GM19467 (cell line): Measurements from ENCODE around the gene ZNF467.

ENCODE experiments used
- ATAC-seq: cut with Tn5 transposase; IDR thresholded peaks from one replicate; pipeline ENCODE4 v1.9.1; 2021; ENCODE audit warnings: mild to moderate bottlenecking, moderate library complexity; ENCODE audit not compliant: unreplicated experiment

Gene ZNF467

DNA sequence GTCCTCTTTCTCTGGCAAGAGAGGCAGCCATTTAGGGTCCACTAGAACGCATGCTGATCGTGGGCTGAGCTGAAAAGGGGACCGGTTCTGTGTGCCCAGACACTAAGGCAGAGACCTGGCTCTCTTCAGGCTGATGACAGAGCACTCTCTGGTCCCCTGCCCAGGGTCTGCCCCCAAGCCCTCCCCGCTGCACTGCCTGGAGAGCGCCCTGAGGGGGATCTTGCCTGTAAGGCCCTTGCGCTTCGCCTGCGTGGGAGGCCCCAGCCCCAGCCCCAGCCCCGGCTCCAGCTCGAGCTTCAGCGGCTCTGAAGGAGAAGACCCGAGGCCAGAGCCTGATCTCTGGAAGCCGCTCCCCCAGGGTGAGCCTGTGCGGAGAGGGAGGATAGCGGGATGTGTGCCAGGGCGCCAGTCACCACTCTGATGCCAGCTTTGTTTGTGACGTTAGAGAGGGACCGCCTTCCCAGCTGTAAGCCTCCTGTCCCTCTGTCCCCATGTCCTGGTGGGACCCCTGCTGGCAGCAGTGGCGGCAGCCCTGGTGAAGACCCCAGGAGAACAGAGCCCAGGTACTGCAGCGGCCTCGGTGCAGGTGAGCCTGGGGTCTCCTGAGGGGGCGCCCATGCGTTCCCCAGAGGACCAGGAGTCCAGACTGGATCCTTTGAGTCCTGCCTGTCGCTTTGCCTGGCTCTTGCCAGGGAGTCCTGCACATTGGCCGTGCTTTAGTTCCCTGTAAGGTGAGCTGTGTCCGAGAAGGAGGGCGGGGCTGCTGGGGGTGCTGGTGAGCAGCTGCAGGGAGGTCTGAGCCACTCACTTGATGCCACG is 43.2 kb downstream of the ZNF467 start:
- no peak for ATAC-seq

DNA sequence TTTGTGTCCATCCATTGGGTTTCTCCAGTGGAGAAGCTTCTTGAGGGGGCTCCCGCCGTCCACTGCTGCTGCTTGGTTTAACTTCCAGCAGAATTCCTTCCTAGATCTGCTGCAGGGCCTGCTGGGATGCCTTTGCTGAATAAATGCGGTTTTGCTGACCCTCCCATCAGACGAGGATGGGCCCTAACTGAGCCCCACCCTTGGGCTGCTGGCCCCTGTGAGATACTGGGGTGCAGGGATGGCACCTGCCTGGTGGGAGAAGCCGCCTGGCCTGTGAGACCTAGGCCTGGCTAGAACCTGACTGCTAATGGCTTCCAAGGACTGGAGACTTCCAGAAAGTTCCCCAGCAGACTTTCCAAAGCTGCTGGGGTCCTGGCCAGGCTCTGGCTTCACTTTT is 43.8 kb downstream of the ZNF467 start:
- no peak for ATAC-seq

DNA sequence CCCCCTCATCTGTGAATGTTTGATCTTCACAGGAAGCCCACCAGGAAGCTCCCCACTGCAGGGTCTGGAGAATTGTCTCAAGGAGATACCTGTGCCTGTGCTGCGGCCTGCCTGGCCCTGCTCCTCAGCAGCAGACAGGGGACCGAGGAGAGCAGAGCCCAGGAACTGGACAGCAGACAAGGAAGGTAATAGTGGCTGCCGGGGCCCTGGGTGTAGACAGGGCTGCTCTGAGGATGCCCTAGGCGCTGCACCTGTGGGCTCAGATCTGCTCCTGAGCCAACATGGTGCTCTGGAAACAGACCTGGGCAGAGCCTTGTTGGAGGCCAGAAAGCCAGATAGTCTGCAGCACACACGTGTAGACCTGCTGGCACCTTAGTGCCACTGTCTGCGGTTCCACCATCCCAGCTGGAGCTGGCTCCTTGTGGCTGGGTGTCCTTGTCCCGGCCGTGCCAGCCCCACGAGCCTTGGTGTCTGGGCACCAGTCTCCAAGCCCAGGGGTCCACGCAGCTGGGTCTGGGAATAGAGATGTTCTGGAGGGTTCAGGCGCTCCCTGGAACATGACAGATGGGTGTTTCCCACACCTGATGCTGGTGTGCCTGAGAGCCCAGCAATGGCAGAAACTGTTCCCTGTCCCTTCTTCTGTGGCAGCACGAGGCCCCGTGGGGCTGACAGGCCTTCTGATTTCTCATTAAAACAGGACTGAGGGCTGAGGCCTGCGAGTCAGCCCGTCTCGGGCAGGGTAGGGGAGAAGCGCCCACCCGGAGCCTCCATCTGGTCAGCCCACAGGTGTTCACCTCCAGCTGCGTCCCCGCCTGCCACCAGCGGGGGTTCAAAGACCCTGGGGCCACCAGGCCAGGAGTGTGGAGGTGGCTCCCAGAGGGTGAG is 44.7 kb downstream of the ZNF467 start:
- no peak for ATAC-seq

DNA sequence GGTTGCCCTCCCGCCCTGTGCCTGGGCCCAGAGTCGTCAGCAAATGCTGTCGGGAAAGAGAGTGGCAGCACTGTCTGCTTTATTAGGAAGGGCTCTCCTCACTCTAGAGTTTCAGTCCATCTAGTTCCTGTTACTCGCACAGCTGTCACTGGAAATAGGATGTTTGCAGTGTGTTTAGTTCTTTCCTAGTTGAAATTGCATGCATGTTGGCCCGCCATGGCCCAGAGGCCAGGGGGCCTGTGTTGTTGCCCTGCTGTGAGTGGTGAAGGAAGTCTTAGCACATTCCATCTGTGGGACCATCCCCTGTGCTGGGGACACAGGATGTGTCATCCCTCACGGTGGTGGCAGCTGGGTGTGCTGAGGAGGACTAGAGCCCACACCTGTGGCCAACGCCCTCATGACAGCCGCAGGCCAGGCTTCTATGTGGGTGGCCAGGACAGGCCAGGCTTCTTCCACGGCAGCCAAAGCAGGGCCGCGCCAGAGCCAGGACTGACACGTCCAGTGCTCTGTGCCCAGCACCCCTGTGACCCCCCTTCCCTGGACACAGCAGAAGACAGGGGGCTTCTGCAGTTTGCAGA is 45.4 kb downstream of the ZNF467 start:
- ATAC-seq: no peak

DNA sequence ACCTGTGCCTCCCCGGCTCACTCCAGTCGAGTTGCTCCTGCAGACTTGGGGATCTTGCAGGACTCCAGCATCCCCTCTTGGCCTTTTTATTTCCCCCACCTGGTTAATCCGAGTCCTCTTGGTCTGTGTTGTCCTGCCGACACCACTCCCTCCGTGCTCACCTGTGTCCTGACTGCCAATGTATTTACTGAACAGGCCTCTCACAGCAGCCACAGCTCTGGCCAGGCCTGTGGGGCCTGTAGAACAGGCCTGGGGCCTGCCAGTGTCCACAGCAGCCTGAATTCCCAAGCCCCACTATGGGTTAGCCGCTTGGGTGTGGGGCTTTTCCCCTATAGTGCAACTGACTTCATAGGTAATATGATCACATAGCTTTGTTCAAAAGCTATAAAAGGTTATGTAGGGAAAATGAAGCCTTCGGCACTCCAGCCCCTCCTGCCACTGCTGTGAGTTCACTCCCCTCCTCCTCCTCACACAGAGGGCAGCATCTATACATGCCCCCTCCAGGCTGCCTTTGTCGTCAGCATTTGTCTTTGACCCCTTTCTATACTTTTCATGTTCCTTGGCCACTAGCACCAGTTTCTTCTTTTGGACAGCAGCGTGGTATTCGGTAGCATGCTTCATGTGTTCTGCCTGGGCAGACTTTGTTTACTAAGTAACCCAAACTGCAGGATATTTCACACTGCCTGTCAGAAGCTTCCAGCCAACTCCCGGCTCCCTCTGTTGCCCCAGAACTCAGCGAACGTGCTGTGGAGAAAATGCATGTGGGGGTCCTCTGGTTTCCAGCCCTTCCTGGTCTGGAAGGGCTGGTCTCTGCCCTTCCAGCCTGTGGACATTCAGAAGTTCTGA is 46.1 kb downstream of the ZNF467 start:
- no peak for ATAC-seq

DNA sequence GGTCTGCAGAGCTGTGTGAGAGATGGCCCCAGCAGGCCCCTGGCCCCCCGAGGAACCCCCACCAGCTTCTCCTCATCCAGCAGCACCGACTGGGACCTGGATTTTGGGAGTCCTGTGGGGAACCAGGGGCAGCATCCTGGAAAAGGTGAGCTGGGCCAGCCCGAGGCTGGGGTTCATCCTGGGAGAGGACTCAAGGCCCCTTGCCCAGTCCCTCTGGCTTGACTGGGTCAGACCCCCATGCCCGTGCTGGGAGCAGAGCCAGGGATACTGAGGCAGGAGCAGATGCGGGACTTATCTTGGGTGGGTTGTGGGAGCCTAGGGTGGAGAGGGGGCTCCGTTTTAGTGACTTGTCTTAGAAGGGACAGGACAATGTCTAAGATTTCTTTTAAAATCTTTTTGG is 47.5 kb downstream of the ZNF467 start:
- no peak for ATAC-seq

DNA sequence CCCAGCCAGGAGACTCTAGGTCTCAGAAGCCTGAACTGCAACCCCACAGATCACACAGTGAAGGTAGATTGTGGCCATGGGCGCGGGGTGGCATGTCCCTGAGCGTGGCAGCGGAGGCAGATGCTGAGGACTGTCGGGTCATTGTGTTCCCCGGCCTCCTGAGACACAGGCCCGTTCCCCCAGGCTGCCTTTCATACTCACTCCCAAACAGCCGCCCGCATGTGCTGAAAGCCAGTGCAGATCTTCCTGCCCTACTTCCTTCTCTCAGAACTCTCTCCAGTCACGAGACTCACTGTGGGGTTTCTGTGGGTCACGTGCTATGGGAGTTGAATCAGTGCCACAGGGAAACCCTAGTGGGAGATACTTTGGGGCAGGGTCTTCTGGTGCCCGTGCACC is 48.0 kb downstream of the ZNF467 start:
- no peak for ATAC-seq

DNA sequence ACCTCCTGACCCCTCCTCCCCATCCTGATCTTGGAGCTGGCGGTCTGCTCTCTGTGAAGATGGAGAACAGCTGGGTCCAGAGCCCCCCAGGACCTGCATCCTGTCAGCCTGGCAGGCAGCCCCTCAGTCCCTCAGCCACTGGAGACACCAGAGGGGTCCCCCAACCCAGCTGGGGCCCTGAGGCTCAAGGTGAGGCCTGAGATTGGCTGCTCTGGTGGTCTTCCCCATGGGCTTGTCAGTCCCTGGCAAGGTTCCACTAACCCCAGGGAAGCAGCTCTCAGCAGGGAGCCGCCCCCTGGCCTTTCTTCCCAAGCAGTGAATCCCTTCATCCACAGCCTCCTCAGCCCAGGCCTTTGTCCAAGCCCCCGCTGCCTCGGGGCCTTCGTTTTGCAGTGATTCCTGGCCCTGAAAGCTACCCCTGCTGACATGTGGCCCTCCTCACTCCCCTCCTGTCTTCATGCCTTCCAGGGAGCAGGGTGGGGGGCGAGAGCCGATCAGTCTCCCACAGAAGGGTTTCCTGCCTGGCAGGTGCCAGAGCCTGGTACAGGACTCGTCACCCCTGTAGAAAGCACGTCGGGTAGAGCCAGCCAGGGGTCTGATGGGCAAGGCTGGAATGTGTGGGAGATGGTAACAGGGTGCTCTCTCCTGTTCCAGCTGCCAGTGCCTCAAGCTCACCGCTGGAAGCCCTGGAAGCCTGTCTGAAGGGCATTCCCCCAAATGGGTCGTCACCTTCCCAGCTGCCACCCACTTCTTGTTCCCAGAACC is 48.5 kb downstream of the ZNF467 start:
- no peak for ATAC-seq

DNA sequence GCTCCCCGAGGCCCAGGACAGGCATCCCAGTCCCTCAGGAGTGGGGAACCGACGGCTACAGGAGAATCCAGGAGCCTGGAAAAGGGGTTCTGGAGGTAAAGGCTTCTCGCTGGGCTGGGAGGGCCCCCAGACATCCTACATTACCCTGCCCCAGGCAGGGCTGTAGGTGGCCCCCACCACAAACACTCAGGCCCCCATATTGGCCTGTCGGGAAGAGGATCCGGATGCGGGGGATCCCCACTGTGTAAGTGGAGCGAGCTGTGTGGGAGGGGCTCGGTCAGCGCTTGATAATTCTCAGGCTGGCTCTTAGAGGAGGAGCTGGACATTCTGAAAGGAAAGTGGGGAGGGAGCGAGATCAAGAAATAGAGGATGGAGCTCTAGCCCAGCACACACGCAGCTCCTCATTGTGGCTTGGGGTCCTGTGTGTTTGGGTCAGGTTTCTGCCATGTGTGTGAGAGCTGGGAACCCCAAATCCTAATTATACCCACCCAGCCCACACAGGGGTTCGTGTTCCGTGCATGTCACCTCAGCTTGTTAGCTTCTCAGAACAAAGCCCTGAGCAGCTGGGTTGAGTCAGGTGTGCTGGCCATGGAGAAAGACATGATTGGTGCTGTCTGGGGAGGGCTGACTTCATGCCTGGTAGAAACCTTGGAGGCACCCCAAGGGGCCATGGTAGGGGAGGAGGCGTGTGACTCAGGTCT is 49.4 kb downstream of the ZNF467 start:
- ATAC-seq: no peak

DNA sequence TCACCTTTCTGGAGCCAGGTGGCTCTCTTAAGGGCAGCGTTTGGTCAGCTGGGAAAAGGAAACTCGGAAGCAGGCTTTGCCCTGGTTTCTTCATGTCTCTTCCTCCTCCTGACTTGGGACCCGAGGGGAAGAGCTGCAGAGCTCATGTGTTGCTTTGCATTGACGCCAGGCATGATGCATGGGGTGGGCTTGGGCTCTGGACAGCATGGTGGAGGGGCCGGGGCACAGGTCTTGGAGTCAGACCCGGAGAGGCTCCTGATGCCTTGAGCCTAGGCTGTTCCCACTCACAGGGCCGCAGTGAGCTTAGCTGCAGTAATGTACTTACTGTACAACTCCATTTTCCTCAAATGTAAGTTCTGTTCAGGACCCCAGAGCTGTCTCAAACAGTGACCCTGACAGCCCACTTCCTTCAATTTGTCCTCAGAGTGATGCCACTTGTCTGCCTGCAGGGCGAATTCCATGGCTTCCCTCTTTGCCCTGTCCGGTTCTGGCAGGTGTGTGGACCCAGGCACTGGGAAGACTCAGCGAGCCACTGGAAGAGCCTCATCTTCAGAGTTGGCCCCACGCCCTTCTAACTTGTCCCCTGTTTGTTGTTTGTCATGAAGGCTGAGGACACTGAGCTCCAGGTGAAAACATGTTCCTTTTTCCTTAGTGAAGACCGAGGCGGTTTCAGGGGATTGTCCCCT is 50.2 kb downstream of the ZNF467 start:
- ATAC-seq: no peak

DNA sequence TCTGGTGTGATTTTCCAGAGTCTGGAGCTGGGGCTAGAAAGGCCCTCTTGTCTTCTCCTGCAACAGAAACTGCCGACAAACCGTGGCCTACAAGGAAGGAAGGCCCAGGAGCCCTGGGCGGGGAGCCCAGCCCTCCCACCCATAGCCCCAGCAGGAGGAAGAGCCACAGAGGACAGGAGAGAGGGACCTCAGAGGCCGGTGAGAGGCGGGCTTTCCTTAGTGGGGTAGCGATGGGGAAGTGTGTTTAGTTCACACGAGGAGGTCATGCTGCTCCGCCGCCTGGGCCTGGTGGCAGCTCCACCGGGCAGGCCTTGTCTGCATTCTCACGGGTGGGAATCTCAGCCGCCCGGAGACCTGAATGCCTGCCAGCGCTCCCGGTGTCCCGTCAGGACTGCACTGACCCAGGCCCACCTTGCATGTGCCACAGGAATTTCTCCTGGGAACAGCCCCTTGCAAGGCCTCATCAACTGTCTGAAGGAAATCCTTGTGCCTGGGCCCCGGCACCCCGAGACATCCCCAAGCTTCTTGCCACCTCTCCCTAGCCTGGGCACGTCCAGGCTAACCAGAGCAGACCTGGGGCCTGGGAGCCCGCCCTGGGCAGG is 50.9 kb downstream of the ZNF467 start:
- ATAC-seq: no peak

DNA sequence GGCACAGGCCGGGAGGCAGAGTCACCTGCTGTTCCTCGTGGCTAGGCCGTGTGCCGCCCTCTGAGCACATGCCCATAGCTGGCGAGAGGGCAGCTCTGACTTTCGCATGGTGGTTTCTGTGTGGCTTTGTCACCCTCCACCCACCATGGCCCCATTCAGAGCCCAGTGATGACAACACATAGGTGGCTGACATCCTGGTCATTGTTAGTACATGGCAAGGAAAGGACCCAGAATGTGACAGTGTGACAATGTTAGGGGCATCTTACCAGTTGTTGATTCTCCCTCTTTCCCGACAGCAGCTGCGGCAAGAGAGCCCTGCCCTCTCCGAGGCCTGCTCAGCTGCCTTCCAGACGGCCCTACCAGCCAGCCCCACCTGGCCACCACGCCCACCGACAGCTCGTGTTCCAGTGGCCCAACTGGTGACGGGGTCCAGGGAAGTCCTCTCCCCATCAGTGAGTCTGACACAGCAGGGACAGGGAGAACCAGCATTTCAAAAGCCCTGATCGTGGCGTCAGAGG is 52.2 kb downstream of the ZNF467 start:
- no peak for ATAC-seq

DNA sequence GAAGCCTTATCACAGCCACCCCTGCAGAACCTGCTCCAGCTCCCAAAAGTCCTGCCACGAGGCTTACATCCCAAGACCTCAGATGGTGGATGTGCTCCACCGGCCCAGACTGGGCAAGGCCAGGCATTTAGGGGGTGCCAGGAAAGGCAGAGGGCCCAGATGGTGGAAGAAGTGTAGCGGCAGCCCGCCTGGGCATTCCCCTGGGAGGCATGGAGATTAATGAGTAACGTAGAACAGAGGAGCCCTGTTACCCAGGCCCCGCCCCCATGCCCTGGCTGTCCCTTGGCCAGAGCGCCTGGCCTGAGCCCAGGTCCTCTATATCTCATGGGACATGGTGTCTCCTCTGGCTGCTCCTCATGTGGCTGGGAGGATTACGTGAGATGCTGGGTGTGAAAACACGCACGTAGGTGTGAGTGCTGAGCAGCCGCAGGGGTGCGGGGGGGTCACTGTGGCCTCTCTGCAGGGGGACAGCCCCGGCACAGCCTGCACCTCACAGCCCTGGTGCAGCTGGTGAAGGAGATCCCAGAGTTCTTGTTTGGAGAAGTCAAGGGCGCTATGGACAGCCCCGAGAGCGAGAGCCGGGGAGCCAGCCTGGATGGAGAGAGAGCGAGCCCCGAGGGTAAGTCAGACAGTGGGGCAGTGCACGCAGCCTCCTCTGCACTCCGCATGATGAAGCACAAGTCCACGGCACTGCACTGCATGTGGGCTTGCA is 52.9 kb downstream of the ZNF467 start:
- ATAC-seq: no peak

DNA sequence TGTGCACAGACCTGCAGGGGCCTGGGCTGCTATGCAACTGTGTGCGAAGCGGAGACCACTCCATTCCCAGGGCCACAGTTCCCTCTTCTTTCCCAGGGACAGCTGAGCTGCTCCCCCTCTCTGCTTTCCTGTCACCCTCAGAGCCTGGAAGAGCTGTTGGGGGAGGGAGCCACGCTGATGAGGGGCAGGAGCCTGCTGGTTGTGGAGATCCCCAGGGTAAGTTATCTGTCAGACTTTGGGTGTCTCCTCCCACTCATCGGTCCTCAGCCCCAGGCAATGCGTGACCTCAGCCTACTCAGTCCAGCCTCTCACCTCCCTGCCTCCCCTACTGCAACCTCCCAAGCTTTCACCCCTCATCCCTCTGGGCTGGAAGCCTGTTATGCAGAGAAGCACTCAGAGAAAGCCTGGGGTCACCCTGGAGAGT is 53.5 kb downstream of the ZNF467 start:
- no peak for ATAC-seq

DNA sequence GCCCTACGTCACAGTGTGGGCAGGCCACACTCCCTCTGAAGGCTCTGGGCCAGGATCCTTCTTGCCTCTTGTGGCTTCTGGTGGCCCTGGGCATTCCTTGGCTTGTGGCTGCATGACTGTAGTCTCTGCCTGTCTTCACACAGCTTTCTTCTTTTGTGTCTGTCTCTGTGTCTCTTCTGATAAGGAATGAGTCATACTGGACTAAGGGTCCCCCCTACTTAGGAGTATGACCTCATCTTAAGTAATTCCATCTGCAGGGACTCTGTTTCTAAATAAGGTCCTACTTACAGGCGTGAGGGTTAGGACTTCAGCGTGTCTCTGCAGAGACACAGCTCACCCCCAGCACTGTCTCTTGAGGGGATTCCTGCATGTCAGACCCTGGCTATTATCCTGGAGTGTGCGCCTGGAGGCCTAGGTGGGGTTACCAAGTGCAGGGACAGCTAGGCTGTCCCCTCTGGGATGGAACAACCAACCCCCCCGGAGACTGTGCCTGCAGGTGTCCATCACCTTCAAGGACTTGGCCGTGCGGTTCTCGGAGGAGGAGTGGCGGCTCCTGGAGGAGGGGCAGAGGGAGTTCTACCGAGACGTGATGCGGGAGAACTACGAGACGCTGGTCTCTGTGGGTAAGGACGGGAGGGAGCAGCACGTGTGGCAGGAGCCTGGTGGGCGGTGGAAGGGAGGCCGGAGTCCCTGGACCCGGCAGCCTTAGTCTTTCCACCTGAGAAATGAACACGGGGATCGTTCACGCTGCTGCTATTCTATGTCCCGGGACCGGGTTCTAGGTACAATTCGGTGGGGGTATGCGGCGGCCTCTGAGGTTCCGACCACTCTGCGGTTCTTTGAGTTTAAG is 54.1 kb downstream of the ZNF467 start:
- no peak for ATAC-seq

DNA sequence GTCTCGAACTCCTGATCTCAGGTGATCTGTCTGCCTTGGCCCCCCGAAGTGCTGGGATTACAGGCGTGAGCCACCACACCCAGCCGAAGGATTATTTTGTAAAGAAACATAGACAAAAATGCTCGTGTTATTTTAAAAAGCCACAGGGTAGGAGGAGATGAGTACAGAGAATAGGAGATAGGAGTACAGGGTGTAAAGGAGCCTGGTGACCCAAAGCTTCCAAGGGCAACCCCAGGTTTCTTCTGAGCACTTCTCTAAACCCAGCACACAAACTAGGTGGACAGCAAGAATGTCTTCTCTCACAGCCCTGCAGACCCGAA is 54.7 kb downstream of the ZNF467 start:
- ATAC-seq: no peak

DNA sequence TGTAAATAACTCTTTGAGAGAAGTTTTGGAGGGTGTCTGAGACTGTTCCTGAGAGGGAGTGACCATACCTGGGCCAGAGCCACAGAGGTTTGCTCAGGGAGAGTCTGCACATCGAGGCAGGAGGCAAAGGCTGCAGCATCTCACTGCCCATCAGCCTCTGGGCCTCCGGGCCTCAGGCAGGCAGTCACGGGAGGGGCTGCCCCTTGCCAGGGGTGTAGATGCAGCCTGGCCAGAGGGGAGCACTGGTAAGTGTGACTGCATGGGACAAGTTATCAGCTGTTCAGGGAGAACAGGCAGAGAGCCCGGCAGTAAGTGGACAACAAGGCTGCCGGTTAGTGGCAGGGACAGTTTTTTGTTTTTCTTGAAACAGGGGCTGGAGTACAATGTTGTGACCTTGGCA is 55.9 kb downstream of the ZNF467 start:
- no peak for ATAC-seq
